ELF-1 (cell line): Measurements from ENCODE around the gene MAJIN.
"Not testable (repeated sequence)": the region's sequence is repeated elsewhere in the genome, so short reads cannot be mapped to it uniquely, and the experiment has no call there.

Experiments
- DNase-seq: peaks from one replicate; pipeline ENCODE4 v3.0.0-alpha.2; 2016; ENCODE audit warnings: low read depth, low spot score

The MAJIN gene

DNA sequence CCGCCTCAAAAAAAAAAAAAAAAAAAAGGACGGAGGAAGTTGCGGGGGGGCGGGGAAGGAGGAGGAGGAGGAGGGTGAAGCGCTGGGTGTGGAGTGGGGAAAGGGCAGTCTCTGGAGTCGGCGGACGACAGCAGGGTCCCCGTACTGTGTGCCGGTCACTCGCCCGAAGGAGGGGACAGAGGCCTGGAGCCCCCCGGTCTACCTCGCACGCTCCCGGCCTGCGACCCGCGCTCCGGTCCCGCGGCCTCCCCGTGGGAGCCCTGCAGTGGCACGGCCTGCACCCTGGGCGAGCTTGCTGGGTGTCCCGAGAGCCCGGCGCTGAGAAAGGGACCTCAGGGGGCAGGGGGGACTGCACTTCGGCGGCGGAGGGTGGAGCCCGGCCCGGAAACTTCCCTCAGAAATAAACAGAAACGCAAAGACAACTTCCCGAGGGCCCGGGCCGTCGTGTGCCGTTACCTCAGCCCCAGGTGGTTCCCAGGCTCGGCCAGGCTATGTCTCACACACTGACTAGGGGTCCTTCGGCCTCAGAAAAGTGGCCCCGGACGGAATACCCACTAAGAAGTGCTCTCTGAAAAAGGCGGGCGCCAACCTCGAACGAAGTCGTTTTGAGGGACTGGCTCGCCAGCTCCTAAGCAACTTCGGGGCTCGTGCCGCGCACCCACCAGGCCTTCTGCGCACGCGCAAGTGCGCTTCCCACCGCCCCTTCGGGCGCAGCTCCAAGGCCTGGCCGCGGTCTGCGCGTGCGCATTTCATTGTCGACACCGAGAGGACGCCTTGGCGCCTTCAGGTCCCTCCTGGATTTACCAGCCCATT is at the start of gene MAJIN:
Gene MAJIN, minus strand, starts transcription at position 688 of the 813 bp plus-strand sequence. CDS start 12,703 bp downstream, outside the sequence.
- peak; percentile 93 for DNase-seq

DNA sequence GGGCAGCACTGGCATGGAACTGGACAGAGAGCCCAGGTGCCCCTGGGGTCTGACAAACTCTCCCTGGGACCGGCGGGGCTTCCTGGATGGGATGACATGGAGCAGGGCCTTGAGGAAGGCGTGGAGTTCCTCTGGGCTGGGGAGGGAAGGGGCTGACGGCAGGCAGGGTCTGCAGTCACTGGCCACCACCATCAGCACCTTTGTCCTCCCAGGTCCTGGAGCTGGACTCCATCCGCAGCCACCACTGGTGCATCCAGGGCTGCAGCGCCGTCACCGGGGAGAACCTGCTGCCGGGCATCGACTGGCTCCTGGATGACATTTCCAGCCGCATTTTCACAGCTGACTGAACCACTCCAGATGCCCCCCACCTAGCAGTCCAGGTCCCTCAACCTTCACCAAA is 49.6 kb upstream of the MAJIN start:
- no peak for DNase-seq

- no peak for DNase-seq
These were observed 49.1 kb upstream of the MAJIN start for GRCh38 chr11:65021003-65021402.

DNA sequence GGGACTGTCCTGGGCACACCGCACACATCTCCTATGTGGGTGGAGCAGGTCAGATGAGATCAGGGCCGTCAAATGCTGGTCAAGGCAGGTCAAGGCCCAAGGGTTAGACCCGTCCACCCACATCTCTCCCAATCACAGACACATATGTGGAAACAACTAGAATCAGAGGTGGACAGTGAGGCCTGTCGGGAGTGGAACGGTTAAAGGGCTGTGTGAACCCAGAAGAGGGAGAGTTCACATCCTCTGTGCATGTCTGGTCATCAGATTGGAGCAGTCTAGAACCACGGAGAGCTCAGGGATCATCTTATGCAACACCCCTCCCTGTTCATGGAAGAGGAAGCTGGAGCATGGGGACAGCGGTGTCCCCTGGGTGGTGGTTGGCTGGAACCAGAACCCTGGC is 47.9 kb upstream of the MAJIN start:
- no peak for DNase-seq

- no peak for DNase-seq
These were observed 46.0 kb upstream of the MAJIN start for GRCh38 chr11:65017937-65018336.

GRCh38 chr11:65016705-65017104 is 44.8 kb upstream of the MAJIN start:
- no peak for DNase-seq

DNA sequence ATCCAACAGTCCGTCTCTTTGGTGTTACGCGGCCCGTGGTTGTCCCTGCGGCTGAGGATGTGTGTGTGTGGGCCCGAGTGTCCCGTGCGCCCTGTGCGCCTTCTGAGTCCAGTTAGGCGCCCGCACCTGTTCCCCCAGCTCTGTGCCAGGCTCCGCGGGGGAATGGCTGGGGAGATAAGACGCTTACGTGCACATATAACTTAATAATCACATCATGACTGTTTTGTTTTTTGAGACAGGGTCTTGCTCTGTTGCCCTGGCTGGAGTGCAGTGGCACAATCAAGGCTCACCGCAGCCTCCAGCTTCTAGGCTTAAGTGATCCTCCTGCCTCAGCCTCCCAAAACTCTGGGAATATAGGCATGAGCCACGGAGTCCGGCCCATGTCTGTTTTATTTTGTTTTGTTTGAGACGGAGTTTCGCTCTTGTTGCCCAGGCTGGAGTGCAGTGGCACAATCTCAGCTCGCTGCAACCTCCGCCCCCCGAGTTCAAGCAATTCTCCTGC is 42.9 kb upstream of the MAJIN start:
- no peak for DNase-seq

- DNase-seq = peak; percentile 96
These were observed 42.2 kb upstream of the MAJIN start, which contains the start of gene ARL2 for GRCh38 chr11:65013888-65014725. Gene ARL2 (plus strand): TSS chr11:65014160. CDS start chr11:65014208, 48 bp downstream.

GRCh38 chr11:65013130-65013887 is 41.4 kb upstream of the MAJIN start:
- peak; percentile 94 for DNase-seq

DNA sequence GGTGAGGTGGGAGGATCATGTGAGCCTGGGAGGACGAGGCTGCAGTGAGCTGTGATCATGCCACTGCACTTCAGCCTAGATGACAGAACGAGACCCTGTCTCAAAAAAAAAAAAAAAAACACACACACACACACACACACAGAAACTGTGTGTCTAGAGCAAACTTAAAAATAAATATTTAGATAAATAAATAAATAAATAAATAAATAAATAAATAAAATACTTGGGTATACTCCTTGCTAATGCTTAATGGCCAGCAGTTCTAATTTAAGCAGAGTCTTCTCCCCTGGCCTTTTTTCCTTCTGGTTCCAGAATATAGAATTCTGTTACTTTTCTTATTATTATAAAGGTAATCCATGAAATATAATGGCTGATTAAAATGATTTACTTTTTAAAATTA is 37.0 kb upstream of the MAJIN start:
- DNase-seq = no peak

DNA sequence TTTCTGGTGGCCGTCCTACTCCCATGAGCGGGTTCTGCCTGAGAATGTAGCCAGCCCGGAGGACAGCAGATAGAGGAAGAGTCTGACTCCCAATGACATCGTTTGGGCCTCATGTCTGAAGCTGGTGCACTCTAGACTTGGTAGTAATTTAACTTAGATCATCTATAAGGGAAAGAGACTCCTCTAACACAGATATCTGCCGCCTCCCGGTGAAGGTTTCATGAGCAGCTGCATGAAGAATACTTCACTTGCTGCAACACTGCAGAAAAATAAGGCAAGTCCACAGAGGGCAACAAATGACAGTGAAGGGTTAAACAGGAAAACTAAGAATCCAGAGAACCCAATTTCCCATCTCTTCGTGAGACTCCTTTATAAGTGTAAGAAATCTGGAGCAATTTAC is 36.1 kb upstream of the MAJIN start:
- no peak for DNase-seq

- not testable (repeated sequence) for DNase-seq
These were observed 32.1 kb upstream of the MAJIN start for GRCh38 chr11:65003968-65004367.

- DNase-seq = peak; percentile 78
These were observed 31.4 kb upstream of the MAJIN start for GRCh38 chr11:65003282-65003681.

DNA sequence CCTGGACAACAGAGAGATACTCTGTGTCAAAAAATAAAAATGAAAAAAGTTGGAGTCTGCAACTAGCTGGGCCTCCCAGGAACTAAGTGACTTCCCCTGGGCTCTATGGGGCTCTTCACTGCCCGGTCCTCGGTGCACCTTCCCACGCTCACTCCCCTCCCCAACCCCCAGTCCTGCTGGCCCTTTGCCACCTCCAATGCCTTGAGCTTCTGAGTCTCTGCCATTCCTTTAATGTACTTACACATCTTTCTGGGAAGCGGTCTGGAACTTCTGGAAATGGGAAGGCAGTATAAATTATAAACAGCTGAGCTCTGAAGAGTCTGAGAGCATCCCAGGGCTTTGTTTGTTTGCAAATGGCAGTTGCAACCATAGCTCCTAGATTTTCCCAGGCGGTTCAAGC is 30.8 kb upstream of the MAJIN start:
- DNase-seq = no peak

DNA sequence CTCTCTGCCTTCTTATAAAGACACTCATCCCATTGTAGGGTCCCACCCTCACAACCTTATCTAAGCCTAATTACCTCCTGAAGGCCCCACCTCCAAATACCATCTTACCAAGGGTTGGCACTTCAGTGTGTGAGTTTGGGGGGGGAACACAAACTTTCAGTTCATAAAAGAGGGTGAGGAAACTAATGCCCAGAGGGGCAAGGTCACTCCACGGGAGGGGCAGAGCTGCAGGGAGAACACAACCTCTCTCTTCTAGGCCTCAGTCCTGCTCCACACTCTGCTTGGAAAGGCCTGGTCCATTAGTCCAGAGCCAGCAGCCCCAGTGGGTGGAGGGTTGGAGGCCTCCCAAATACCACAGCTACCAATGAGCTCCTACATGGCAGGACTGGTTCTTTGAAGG is 27.6 kb upstream of the MAJIN start:
- no peak for DNase-seq

- DNase-seq = no peak
These were observed 27.0 kb upstream of the MAJIN start for GRCh38 chr11:64998690-64999431.

DNA sequence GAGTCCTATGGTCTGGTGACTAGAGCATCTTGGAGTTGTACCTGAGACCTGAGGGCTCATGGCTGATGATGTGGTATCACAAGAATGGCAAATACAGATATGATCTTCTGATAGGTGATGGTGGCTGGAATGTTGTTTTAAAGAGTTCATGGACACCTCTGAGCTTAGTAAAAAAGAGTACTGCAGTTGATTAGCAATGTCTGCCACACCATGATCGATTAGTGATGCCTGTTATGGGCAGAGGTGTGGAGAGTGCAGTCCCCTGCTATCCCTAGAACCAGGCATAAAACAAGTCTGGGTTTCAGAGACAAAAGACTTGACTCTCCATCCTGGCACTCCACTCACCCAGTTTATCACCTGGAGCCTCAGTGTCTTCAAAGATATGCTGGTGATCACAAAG is 26.2 kb upstream of the MAJIN start:
- no peak for DNase-seq

- DNase-seq = peak; percentile 89
These were observed 24.9 kb upstream of the MAJIN start, which contains the start of gene BATF2 for GRCh38 chr11:64996710-64997380. Gene BATF2 (minus strand): TSS chr11:64996971. CDS start chr11:64996914, 57 bp downstream.

DNA sequence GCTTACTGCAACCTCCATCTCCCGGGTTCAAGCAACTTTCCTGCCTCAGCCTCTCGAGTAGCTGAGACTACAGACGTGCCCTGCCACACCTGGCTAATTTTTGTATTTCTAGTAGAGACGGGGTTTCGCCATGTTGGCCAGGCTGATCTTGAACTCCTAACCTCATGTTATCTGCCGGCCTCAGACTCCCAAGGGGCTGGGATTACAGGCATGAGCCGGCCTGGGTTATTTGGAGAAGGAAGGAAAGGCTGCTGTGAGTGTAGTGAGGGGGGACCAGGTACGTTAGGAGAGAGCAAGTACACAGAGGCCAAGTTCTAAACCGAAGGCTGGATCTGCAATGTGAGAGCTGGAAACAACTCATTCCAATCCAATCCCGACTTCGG is 24.4 kb upstream of the MAJIN start:
- no peak for DNase-seq

DNA sequence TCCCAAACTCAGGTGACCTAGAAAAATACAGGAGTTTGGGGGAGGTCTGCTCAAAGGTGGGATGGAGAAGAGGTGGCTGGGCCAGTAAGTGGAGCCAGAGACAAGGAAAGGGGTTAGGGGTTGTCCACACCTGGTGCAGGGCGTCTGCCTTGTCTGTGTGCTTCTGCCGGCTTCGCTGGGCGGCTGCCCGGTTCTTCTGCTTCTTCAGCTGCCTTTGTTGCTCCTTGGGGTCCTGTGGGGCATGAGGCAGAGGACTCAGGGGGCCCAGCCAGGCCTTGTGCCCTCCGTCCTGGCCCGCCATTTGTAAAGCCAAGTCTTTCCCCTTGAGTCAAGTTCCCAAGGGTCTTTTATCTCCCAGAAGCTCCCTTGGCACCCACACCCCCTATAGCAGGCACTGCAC is 22.4 kb upstream of the MAJIN start:
- DNase-seq = no peak
